Ectodermal cell (in vitro differentiated cells): ENCODE measurements around the gene CSTF1.

Experiments used
- H3K27ac ChIP-seq: 2 replicates; pipeline ENCODE4 v1.7.0; 2013; ENCODE audit warnings: mild to moderate bottlenecking, low read depth, low read length; ENCODE audit not compliant: insufficient read depth, poor library complexity, severe bottlenecking
- H3K27me3 ChIP-seq: 2 replicates; pipeline ENCODE4 v1.7.0; 2013; ENCODE audit warnings: mild to moderate bottlenecking, low read length; ENCODE audit not compliant: insufficient read depth, control insufficient read depth, poor library complexity, severe bottlenecking
- H3K36me3 ChIP-seq: one replicate; pipeline ENCODE4 v1.7.0; 2013; ENCODE audit warnings: low read length; ENCODE audit not compliant: control insufficient read depth, insufficient read depth
- H3K4me1 ChIP-seq: one replicate; pipeline ENCODE4 v1.7.0; 2013; ENCODE audit warnings: low read length; ENCODE audit not compliant: control insufficient read depth, insufficient read depth
- H3K4me3 ChIP-seq: 2 replicates; pipeline ENCODE4 v1.7.0; 2013; ENCODE audit warnings: low read depth, low read length, control low read depth; ENCODE audit not compliant: insufficient read depth
- H3K9me3 ChIP-seq: 2 replicates; pipeline ENCODE4 v1.7.0; 2013; ENCODE audit warnings: mild to moderate bottlenecking, low read length, moderate library complexity; ENCODE audit not compliant: control insufficient read depth
- WGBS, 2 experiments: methylation state at CpG; one replicate each; pipeline ENCODE4 v1.1.7; 2013; ENCODE audit warnings: missing lambda C conversion rate in 2 of 2; 5-methylcytosine and 5-hydroxymethylcytosine counted together

Gene CSTF1

DNA sequence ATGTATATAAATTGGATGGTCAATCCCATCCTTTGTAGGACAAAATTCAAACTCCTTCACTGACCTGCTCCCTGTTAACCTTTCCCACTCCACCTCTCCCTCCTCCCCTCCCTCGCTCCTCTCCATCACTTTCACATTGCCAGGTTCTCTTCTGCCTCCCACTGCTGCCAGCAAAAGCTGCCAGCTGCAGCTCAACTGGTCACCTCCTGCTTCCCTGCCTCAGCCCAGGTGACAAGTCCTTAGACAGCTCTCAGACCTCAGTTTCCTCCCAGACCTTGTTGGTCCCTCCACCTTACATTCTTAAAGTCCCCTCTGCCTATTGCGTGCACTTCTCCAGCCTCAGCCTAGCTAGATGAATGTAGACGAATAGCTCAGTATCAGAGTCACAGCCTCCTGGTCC, 52.7 kb downstream of the CSTF1 start:
- H3K4me1 ChIP-seq = no peaks in the 10 kb centered on the region
- H3K9me3 ChIP-seq = no peaks in the 10 kb centered on the region
- WGBS, 2 experiments = 92 to 95% methylated on average over 3 of the region's 3 CpGs
- no peak overlapping the region for H3K4me3 ChIP-seq
- H3K27me3 ChIP-seq = no peaks in the 10 kb centered on the region
- H3K27ac ChIP-seq = no peak overlapping the region
- no peaks in the 10 kb centered on the region for H3K36me3 ChIP-seq

DNA sequence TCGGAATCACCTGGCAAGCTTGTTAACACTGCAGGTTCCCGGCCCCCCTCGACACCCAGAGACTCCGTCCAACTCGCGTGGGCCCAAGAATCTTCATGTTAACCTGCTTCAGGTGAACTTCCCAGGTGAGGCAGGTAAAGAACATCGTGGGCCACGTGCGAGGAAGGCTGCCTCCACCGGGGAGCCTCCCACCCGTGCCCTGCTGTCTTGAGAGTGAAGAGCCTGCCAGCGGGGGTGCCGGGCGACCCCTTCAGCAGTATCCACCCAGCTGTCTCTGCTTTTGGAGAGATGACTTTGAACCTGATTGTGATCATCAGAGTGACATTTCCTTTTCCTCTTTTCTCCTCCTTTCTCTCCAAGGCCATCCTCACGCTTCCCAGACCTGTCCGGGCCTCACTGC, 53.1 kb downstream of the CSTF1 start:
- Histone ChIP-seq H3K4me3 (no peak overlapping the region), H3K4me1 (no peaks in the 10 kb centered on the region), H3K27ac (no peak overlapping the region), H3K9me3 (no peaks in the 10 kb centered on the region), H3K36me3 (no peaks in the 10 kb centered on the region), H3K27me3 (no peaks in the 10 kb centered on the region)
- 88% methylated on average over 16 of the region's 16 CpGs for WGBS, 2 experiments

DNA sequence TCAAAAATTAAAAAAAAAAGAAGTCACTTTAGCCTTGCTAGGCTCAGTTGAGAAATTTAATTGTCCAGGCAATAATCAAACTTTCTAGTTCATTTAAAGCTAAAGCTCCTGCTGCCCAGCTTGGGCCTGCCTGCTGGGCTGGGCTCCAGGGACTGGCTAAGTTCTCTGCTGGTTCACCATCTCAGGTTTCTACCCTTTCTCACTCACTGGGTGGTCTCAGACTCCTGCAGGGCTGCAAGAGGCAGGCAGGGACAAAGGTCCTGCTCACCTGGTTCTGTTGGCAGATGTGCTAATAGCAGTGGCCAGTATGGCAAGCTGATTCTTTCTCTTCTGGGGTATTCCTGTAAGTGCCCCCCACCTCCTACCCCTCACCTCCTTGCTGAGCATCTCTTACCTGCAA, 54.8 kb downstream of the CSTF1 start:
- no peak overlapping the region for H3K27ac ChIP-seq
- H3K36me3 ChIP-seq = no peaks in the 10 kb centered on the region
- no peak overlapping the region for H3K4me3 ChIP-seq
- H3K27me3 ChIP-seq = peaks cover under 1% of the 10 kb centered on the region
- no peaks in the 10 kb centered on the region for H3K9me3 ChIP-seq
- no peaks in the 10 kb centered on the region for H3K4me1 ChIP-seq

DNA sequence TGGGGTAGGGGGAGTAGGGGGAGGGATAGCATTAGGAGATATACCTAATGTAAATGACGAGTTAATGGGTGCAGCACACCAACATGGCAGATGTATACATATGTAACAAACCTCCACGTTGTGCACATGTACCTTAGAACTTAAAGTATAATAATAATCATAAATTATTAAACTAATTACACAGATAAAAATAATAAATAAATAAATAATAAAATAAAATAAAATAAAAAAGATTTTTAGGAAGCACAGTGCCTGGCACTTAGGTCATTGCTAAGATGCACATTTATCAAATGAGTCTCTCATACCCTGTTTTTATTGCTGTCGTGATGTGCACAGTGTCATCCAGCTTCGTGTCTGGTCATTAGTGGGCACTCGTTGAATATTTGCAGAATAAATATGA, 57.0 kb downstream of the CSTF1 start:
- Histone ChIP-seq H3K4me3 (no peak overlapping the region), H3K9me3 (no peaks in the 10 kb centered on the region), H3K27ac (no peak overlapping the region), H3K4me1 (no peaks in the 10 kb centered on the region), H3K27me3 (peaks cover 4% of the 10 kb centered on the region), H3K36me3 (no peaks in the 10 kb centered on the region)
- 91 to 92% methylated on average over 3 of the region's 5 CpGs for WGBS, 2 experiments

DNA sequence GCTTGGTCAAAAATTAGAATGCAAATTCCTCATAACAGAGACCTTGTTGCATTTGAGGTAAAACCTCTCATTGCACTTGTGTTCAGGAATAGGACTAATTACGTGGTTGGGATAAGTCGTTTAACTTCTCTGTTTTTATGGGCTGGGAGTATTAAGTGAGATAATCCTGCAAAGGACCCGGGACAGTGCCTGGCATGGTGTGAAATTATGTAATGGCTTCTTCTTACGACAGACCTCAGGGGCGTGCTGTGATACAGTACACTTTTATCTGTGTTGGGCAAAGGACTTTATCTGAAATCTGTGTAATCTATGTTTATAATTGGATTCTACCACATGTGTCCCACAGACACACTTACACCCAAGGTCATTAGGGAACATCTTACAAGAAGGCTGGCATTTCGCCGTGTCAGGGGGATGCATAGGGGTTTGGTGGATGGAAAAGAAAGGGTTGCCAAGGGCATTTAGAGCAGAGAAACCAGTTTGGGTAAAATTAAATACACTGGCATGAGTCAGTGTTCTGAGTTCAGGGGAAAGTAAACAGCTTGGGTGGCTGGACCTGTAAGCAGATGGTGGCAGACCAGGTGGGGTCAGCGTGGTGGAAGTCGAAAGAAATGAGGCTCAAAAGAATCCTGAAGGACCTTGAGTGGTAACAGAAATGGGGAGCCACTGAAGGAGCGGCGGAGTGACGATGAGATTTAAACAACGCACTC, 58.8 kb downstream of the CSTF1 start:
- Histone ChIP-seq H3K27me3 (peaks cover 4% of the 10 kb centered on the region), H3K36me3 (no peaks in the 10 kb centered on the region), H3K4me3 (no peak overlapping the region), H3K27ac (no peak overlapping the region), H3K9me3 (no peaks in the 10 kb centered on the region), H3K4me1 (no peaks in the 10 kb centered on the region)
- 87 to 88% methylated on average over 13 of the region's 13 CpGs for WGBS, 2 experiments

DNA sequence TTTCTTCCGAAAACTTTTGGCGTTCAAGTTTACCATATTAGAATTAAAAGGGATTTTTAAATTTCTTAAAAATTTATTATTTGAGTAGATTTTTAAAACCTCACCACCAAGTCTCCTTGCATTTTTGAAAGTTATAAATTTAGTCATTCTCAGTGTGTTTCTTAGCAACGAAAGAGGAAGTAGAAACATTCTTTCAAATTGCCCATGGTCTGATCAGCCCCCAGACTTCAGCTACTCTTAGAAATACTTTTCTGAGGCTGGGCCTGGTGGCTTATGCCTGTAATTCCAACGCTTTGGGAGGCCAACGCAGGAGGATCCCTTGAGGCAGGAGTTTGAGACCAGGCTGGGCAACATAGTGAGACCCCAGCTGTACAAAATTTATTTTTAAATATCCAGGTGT, 60.9 kb downstream of the CSTF1 start:
- Histone ChIP-seq H3K9me3 (no peaks in the 10 kb centered on the region), H3K4me3 (no peak overlapping the region), H3K27ac (no peak overlapping the region), H3K4me1 (no peaks in the 10 kb centered on the region), H3K36me3 (no peaks in the 10 kb centered on the region), H3K27me3 (peaks cover 4% of the 10 kb centered on the region)
- 76 to 81% methylated on average over 3 of the region's 5 CpGs for WGBS, 2 experiments

DNA sequence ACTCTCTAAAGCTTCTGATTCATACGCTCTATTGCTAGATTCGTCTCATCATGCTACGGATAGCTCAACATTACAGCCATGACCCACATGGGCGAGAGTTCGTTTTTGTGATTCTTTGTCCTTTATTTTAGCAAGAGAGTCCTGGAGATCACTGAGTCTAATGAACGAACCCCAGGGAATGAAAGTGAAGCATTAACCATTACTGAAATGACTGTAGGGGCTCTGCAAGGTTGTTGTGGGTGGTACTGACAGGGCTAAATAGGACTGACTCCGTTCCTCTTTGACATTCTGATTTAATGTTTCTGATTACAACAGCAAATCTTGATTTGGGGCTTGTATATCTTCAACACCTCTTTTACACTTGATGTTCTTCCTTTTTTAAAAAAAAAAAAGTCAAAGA, 62.3 kb downstream of the CSTF1 start:
- H3K4me3 ChIP-seq = no peak overlapping the region
- H3K4me1 ChIP-seq = no peaks in the 10 kb centered on the region
- WGBS, 2 experiments = 83 to 93% methylated on average over 7 of the region's 7 CpGs
- H3K36me3 ChIP-seq = no peaks in the 10 kb centered on the region
- no peaks in the 10 kb centered on the region for H3K9me3 ChIP-seq
- no peak overlapping the region for H3K27ac ChIP-seq
- peaks cover 4% of the 10 kb centered on the region for H3K27me3 ChIP-seq
